HUES64 (cell line): Measurements from ENCODE around the gene SULT1A4. TPM values are rescaled to one million over a fixed set of nuclear protein-coding genes. Genes with fewer than 3 reads are reported as not detected.
"Not testable (repeated sequence)": the region's sequence is repeated elsewhere in the genome, so short reads cannot be mapped to it uniquely, and the experiment has no call there.

ENCODE experiments used
- H3K27ac ChIP-seq: 2 replicates; pipeline ENCODE4 v1.7.0; 2013; ENCODE audit warnings: low read depth, low read length, inconsistent platforms
- H3K27me3 ChIP-seq: 2 replicates; pipeline ENCODE4 v1.6.1; 2013; ENCODE audit warnings: mild to moderate bottlenecking, low read length; ENCODE audit not compliant: insufficient read depth
- H3K36me3 ChIP-seq: 2 replicates; pipeline ENCODE4 v1.6.1; 2013; ENCODE audit warnings: mild to moderate bottlenecking, low read length; ENCODE audit not compliant: insufficient read depth
- H3K4me1 ChIP-seq: 2 replicates; pipeline ENCODE4 v1.6.1; 2013; ENCODE audit warnings: mild to moderate bottlenecking, low read length, moderate library complexity; ENCODE audit not compliant: insufficient read depth
- H3K4me3 ChIP-seq: 2 replicates; pipeline ENCODE4 v1.5.1; 2013; ENCODE audit warnings: mild to moderate bottlenecking, low read length, moderate library complexity
- H3K9ac ChIP-seq: 2 replicates; pipeline ENCODE4 v1.6.1; 2013; ENCODE audit warnings: mild to moderate bottlenecking, low read depth, low read length
- H3K9me3 ChIP-seq: 2 replicates; pipeline ENCODE4 v1.6.1; 2013; ENCODE audit warnings: low read depth, low read length; ENCODE audit not compliant: insufficient read depth
- WGBS: fragments of 150-250, 120-280 bp; methylation state at CpG from one replicate; pipeline ENCODE4 v1.1.7; 2013; ENCODE audit warnings: missing lambda C conversion rate; 5-methylcytosine and 5-hydroxymethylcytosine counted together
- polyA plus RNA-seq, 2 experiments: library from polyadenylated mRNA; stranded (reverse); fragments of 50-300 nt; gene quantifications; one replicate each; pipeline ENCODE4 v1.2.3, GENCODE V29; 2013

Gene SULT1A4
- 6.2 TPM for polyA plus RNA-seq (2013, experiment 1 of 2)
- 2.7 TPM for polyA plus RNA-seq (2013, experiment 2 of 2)

DNA sequence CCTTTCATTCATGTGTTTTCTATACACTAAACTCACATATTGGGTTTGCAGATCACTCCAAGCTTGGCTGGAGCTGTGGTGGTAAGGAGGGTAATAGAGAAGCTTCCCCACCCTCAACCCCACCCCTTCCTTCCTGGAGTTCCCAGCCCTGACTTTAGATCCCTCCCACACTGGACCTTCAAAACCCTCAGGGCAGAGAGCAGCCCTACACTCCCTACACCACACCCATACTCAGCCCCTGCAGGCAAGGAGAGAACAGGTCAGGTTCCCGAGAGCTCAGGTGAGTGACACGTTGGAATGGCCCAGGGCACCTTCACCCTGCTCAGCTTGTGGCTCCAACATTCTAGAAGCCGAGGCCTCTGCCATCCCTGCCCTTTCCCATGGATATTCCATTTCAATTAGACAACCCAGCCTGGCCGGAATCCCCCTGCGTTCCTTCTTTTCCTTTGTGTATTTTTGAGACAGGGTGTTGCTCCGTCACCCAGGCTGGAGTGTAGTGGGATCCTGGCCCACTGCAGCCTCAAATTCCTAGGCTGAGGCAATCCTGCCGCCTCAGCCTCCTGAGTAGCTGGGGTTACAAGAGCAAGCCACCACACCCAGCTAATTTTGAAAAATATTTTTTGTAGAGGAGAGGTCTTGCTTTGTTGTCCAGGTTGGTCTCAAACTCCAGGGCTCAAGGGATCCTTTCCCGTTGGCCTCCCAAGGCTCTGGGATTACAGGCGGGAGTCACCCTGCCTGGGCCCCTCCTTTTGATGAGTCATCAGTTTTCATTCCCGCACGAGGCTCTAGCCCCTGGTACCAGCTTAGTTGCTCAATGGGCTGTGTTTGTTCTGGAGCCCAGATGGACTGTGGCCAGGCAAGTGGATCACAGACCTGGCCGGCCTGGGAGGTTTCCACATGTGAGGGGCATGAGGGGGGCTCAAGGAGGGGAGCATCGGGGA lies at the start of gene SULT1A4:
SULT1A4 (plus strand) TSS at position 208 of the 941 bp plus-strand sequence. CDS start 1,473 bp downstream, outside the sequence.
- not testable (repeated sequence) for H3K4me3 ChIP-seq

DNA sequence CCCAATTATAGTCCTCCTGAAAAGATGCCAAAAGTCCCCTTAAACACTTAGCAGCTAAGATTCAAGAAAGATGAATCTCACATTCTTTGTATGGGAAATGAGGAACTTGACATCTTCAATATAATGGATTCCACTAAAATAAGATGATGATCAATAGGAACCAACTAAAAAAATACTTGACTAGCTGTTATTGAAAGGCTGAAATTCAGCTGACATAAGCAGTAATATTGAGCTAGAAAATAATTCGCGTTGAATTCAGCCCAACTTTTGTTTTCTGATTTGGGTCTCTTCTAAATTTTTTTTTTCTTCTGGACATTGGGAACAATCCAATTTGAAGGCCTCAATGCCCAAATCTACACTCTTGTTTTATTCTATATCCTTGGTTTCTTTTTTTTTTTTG lies 36.1 kb upstream of the SULT1A4 start:
- H3K36me3 ChIP-seq, H3K4me3 ChIP-seq, H3K27me3 ChIP-seq, H3K27ac ChIP-seq, H3K9me3 ChIP-seq, H3K4me1 ChIP-seq, H3K9ac ChIP-seq: not testable (repeated sequence)
- 94% methylated on average over 2 of the region's 2 CpGs for WGBS

More for the DNA sequence above, at the start of gene SULT1A4:
- not testable (repeated sequence) for H3K9ac ChIP-seq, H3K27ac ChIP-seq, H3K27me3 ChIP-seq, H3K4me1 ChIP-seq, H3K36me3 ChIP-seq, H3K9me3 ChIP-seq
- no CpG with 5 or more reads among the region's 13 CpGs for WGBS

GRCh38 chr16:29425390-29425789 lies 34.3 kb upstream of the SULT1A4 start:
- 97% methylated on average over 3 of the region's 3 CpGs for WGBS

DNA sequence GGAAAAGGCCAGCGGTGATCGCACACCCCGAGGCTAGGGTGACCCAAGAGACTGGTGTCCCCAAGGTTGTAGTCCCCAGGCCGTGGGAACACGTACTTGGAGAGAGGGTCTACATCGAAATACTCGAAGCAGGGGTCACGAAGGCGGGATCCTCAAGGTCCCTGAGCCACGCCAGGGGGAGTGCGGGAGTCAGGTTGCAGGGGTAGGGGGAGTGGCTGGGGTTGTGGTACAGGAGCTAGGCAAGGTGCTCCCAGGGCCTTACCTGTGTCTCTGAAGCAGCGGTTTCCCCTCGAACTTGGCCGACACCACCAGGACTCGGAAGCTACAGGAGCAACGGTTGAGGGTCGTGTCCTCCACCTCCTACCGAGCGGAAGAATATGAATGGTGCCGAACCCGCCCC lies 6.0 kb upstream of the SULT1A4 start:
- not testable (repeated sequence) for H3K27me3 ChIP-seq, H3K9me3 ChIP-seq, H3K27ac ChIP-seq, H3K36me3 ChIP-seq, H3K4me3 ChIP-seq, H3K9ac ChIP-seq, H3K4me1 ChIP-seq
- WGBS: no CpG with 5 or more reads among the region's 21 CpGs

More at GRCh38 chr16:29425390-29425789, 34.3 kb upstream of the SULT1A4 start:
- H3K4me3 ChIP-seq, H3K36me3 ChIP-seq, H3K9me3 ChIP-seq, H3K27me3 ChIP-seq, H3K27ac ChIP-seq, H3K9ac ChIP-seq, H3K4me1 ChIP-seq: not testable (repeated sequence)

DNA sequence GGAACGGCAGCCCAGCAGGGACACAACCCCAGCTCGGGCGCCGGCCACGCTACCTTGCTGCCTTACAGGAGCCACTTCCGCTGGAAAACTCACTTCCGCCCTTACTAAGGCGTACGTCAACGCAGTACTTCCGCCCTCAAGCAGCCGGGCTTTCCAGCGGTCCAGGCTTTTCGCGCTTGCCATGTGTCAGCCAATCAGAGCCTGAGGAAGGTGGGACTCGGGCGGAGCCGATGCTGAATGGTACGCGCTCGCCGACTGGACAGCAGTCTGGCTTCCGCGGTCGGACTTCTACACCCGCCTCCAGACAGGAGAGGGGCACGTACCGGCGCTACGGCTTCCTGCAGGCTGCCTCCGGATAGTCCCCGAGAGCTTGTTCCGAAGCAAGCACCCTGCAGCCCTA lies 5.4 kb upstream of the SULT1A4 start, which contains the start of the genes BOLA2 and SLX1B:
BOLA2 (minus strand) TSS at position 83 of the 400 bp plus-strand sequence. CDS start 98 bp downstream, outside the sequence.
SLX1B (plus strand) TSS at position 265 of the 400 bp plus-strand sequence.
- H3K36me3 ChIP-seq, H3K9me3 ChIP-seq, H3K4me3 ChIP-seq, H3K27ac ChIP-seq, H3K9ac ChIP-seq, H3K4me1 ChIP-seq, H3K27me3 ChIP-seq: not testable (repeated sequence)
- no CpG with 5 or more reads among the region's 33 CpGs for WGBS

DNA sequence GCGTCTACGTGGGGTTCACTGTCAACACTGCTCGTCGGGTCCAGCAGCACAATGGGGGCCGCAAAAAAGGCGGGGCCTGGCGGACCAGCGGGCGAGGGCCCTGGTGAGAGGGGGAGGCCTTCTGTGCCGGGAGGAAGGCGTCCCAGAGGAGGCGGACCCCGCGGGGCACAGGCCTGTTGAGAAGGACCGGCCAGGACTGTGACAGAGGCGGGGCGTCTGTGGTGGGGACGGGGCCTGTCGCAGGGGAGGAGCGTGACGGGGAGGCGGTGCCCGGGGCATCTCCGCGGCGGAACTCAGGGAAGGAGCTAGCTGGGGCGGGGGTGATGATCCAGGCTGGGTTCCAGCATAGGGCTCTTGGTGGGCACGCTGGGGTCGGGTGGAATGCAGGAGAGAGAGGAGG lies 4.9 kb upstream of the SULT1A4 start:
- H3K4me3 ChIP-seq, H3K9ac ChIP-seq, H3K36me3 ChIP-seq, H3K4me1 ChIP-seq, H3K27me3 ChIP-seq, H3K27ac ChIP-seq, H3K9me3 ChIP-seq: not testable (repeated sequence)
- no CpG with 5 or more reads among the region's 29 CpGs for WGBS

GRCh38 chr16:29457660-29458059 lies 2.1 kb upstream of the SULT1A4 start:
- not testable (repeated sequence) for H3K36me3 ChIP-seq, H3K9me3 ChIP-seq, H3K9ac ChIP-seq, H3K4me3 ChIP-seq, H3K4me1 ChIP-seq, H3K27me3 ChIP-seq, H3K27ac ChIP-seq
- 83% methylated on average over 1 of the region's 2 CpGs for WGBS

GRCh38 chr16:29460647-29461030 lies 926 bp downstream of the SULT1A4 start:
- no CpG with 5 or more reads among the region's 9 CpGs for WGBS
- not testable (repeated sequence) for H3K9ac ChIP-seq, H3K9me3 ChIP-seq, H3K36me3 ChIP-seq, H3K27ac ChIP-seq, H3K4me3 ChIP-seq, H3K4me1 ChIP-seq, H3K27me3 ChIP-seq

DNA sequence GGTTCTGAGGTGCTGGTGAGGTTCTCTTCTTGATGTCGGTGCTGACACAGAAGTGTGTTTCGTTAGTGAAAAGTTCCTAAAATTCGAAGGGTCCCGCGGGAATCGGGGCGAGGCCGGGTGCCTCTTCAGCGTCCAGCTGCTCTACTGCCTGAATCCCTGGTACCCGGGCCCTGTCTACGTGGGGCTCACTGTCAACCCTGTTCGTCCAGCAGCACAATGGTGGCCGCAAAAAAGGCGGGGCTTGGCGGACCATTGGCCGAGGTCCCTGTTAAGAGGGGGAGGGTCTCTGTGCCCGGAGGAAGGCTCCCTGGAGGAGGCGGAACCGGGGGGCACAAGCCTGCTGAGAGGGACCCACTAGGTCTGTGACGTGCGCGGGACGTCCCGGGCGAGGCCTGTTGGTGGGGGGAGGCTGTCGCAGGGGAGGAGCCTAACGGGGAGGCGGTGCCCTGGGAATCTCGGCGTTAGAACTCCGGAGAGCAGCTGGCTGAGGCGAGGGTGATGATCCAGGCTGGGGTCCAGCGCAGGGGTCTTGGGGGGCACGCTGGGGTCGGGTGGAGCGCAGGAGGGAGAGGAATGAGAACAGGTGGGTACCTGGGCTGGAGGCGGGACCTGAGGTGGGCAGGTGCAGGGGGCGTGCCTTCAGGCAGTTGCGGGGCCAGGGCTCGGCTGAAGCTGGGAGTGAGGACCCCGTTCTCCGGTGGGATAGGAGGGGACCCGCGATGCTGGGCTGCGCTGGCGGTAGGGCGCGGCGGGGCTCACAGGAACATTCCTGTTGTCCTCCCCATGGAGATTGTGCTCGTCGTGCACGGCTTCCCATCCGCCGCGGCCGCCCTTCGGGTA lies 6.5 kb downstream of the SULT1A4 start:
- not testable (repeated sequence) for H3K27me3 ChIP-seq, H3K4me3 ChIP-seq, H3K27ac ChIP-seq, H3K9me3 ChIP-seq, H3K4me1 ChIP-seq, H3K9ac ChIP-seq, H3K36me3 ChIP-seq
- no CpG with 5 or more reads among the region's 57 CpGs for WGBS

DNA sequence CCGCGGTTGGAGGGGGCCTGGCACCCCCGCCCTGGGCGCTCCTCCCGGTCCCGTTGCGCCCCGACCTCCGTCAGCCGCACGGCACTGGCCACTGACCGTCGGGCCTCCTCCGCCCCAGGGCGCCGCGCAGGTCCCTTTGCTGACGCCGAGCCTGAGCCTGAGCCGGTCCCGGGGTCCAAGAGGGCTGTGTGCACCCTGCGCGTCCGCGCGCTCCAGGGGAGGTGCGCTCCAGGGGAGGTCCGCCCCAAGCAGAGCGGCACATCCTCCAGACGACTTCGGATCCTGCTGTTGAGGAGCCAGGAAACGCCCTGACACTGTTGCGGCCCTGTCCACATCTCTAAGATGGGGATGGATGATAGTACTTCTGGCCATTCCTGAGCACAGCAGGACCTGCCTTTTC lies 7.2 kb downstream of the SULT1A4 start:
- not testable (repeated sequence) for H3K36me3 ChIP-seq, H3K9me3 ChIP-seq, H3K9ac ChIP-seq, H3K4me3 ChIP-seq, H3K27ac ChIP-seq, H3K4me1 ChIP-seq, H3K27me3 ChIP-seq
- no CpG with 5 or more reads among the region's 33 CpGs for WGBS

- not testable (repeated sequence) for H3K36me3 ChIP-seq, H3K27me3 ChIP-seq, H3K27ac ChIP-seq, H3K4me1 ChIP-seq, H3K9ac ChIP-seq, H3K4me3 ChIP-seq, H3K9me3 ChIP-seq
- no CpG with 5 or more reads among the region's 10 CpGs for WGBS
Observed at GRCh38 chr16:29467654-29468366, 8.1 kb downstream of the SULT1A4 start.
